Keratinocyte (primary cell): Measurements from ENCODE around the gene GABRB1.

Experiments used
- EZH2 ChIP-seq: IDR thresholded peaks from one replicate; pipeline ENCODE4 v1.6.1; 2012; ENCODE audit warnings: inconsistent platforms, mild to moderate bottlenecking, low read length, moderate library complexity
- TF ChIP-seq, protein P1 (sequence below), 3 experiments: IDR thresholded peaks in 1 of 3; conservative IDR thresholded peaks in 1 of 3; optimal IDR thresholded peaks in 1 of 3; 2 replicates in 2 of 3; 3 replicates in 1 of 3; pipeline versions ENCODE3 to v1.5.1; 2011; ENCODE audit warnings: low read length in 3 of 3, mild to moderate bottlenecking in 3 of 3, moderate library complexity in 2 of 3, control low read depth in 1 of 3, inconsistent platforms in 1 of 3; ENCODE audit not compliant: insufficient read depth in 2 of 3; ENCODE audit errors: extremely low read depth in 1 of 3

- TF ChIP-seq, protein P1, sequence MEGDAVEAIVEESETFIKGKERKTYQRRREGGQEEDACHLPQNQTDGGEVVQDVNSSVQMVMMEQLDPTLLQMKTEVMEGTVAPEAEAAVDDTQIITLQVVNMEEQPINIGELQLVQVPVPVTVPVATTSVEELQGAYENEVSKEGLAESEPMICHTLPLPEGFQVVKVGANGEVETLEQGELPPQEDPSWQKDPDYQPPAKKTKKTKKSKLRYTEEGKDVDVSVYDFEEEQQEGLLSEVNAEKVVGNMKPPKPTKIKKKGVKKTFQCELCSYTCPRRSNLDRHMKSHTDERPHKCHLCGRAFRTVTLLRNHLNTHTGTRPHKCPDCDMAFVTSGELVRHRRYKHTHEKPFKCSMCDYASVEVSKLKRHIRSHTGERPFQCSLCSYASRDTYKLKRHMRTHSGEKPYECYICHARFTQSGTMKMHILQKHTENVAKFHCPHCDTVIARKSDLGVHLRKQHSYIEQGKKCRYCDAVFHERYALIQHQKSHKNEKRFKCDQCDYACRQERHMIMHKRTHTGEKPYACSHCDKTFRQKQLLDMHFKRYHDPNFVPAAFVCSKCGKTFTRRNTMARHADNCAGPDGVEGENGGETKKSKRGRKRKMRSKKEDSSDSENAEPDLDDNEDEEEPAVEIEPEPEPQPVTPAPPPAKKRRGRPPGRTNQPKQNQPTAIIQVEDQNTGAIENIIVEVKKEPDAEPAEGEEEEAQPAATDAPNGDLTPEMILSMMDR (optimal IDR thresholded peaks at IDR 0.05 in 1 of 3, IDR thresholded peaks at IDR 0.05 in 1 of 3, conservative IDR thresholded peaks at IDR 0.05 in 1 of 3; ENCODE audit: extremely low read depth in 1 of 3, insufficient read depth in 2 of 3, low read length in 3 of 3): no peak
- TF ChIP-seq EZH2: no peak
Observed at GRCh38 chr4:47359891-47360290, 328.5 kb downstream of the GABRB1 start.
